ENCODE measurements around the gene ING5.

The ING5 gene

DNA sequence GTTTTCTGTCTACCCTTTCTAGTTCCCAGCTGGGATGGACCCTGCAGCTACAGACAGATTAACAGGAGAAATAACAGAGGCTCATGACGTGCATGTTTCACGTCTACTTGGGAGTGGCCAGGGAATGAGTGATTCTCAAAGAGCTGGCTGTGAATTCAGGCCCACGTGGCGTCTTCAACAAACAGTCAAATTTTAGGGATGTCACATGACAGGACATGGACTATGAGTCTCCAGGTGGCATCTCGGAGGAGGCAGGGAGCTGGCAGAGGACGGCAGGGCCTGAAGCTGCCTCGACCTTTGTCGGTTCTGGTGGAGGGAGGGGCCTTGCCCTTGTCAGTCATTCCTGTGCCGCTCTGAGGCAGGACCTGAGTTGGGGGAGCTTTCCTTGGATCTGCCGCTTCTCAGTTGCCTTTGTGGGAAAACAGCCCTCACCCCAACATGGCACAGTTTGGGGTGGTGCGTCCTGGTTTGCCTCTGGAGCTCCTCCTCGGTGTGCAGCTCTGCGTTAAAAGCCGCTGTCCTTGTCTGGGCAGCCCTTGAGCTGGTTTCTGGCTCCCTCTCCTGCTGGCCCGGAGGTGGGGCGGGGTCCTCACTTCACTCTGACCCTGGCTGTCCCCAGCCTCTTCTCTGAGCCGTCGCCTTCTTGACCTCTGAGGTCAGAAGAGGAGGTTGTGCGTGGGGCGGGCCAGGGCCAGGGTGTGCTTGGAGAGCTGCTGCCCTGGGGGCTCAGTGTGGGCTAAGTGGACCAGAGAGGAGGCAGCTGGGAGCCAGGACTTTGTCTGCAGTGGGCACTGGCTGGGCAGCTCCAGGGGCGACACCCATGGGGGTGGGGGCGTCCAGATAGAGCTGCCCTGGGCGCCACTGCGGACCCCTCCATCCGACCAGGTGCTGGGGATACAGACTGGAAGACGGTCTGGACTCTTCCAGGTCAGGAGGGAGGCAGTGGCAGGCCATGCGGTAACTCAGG is 62.7 kb downstream of the ING5 start:
- Histone ChIP-seq H3K9ac (ENCODE audit: low read length) (no peak overlapping the region), H3K4me3 (ENCODE audit: low read length) (no peak overlapping the region), H3K9me3 (ENCODE audit: control insufficient read depth, low read length) (no peaks in the 10 kb centered on the region), H3K27me3 (replicated peaks; ENCODE audit: control insufficient read depth, insufficient read depth, low read length) (no peaks in the 10 kb centered on the region), H3K36me3 (ENCODE audit: control insufficient read depth, insufficient read depth, low read length, severe bottlenecking) (peaks cover 19% of the 10 kb centered on the region), H3K4me1 (ENCODE audit: control insufficient read depth, insufficient read depth, low read length) (no peaks in the 10 kb centered on the region)
- DNase-seq (ENCODE audit: low read depth): no peak

DNA sequence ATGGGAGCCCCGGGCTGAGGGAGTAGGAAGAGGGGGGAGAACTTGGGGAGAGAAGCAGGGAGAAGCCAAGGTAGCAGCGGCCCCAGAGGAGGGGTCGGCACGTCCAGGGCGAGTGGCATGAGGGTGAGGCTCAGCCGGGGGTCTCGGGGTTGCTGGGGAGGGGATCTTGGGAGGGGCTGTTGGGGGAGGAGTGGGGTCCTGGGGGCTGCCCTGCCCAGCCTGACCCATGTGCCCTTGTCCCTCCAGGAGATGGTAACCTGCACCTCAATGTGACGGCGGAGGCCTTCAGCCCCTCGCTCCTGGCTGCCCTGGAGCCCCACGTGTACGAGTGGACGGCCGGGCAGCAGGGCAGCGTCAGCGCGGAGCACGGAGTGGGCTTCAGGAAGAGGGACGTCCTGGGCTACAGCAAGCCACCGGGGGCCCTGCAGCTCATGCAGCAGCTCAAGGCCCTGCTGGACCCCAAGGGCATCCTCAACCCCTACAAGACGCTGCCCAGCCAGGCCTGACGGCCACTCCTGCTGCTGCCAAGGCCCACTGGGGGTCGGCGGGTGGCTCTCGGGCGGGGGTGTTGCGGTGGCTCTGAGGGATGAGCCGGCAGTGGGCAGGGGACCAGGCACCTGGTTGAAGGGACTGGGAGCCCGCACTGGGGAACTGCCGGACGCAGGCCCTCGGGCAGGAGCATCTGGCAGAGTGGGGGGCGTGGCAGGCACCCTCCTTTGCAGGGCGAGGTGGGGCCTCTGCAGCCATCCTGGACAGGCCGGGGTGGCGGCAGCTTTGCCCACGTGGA is 65.8 kb downstream of the ING5 start:
- Histone ChIP-seq H3K4me1 (ENCODE audit: control insufficient read depth, insufficient read depth, low read length) (peaks cover 16% of the 10 kb centered on the region), H3K4me3 (ENCODE audit: low read length) (no peak overlapping the region), H3K36me3 (ENCODE audit: control insufficient read depth, insufficient read depth, low read length, severe bottlenecking) (peaks cover 6% of the 10 kb centered on the region), H3K9ac (ENCODE audit: low read length) (no peak overlapping the region), H3K9me3 (ENCODE audit: control insufficient read depth, low read length) (no peaks in the 10 kb centered on the region), H3K27me3 (replicated peaks; ENCODE audit: control insufficient read depth, insufficient read depth, low read length) (no peaks in the 10 kb centered on the region)
- no peak for DNase-seq (ENCODE audit: low read depth)

DNA sequence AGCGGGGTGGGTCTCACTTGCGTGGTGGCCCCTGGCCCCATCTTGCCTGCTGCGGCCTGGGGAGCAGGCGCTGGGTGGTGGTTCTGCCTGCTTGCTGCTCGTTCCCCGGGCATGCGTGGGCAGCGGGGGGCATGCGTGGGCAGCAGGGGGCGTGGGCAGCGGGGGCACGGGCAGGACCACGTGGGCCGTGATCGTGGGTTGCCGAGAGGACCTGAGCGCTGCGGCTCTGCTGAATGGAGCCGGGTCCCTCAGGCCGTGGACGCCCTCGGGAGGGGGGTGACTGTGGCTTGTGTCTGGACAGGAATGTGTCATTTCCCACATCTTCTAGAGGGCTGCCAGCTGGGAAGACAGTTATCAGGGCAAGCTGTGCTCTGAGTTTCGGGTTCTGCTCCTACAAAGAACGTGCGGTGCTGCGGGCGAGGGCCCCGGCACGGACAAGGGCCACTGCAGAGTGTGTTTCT is 66.4 kb downstream of the ING5 start:
- no peak overlapping the region for H3K4me3 ChIP-seq (ENCODE audit: low read length)
- no peak for DNase-seq (ENCODE audit: low read depth)
- no peaks in the 10 kb centered on the region for H3K27me3 ChIP-seq (replicated peaks; ENCODE audit: control insufficient read depth, insufficient read depth, low read length)
- H3K4me1 ChIP-seq (ENCODE audit: control insufficient read depth, insufficient read depth, low read length): peaks cover 16% of the 10 kb centered on the region
- no peak overlapping the region for H3K9ac ChIP-seq (ENCODE audit: low read length)
- no peaks in the 10 kb centered on the region for H3K9me3 ChIP-seq (ENCODE audit: control insufficient read depth, low read length)
- peaks cover 3% of the 10 kb centered on the region for H3K36me3 ChIP-seq (ENCODE audit: control insufficient read depth, insufficient read depth, low read length, severe bottlenecking)

DNA sequence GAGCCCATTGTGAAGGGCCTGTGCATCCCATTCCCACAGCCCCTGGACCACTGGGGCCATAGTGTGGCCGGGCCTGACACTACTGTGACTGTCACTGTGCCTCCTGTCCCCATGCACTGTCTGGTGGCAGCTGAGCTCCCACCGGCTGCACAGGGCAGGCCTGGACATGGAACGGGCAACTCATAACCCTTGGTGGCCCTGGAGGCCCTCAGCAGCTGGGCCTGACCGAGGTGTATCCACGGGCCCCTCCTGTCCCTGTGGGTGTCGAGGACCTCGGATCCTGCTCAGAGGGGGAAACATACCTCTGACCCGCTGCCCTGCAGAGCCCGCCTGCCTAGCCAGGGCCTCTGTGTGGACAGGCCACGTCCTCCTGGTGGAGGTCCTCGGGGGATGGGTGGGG is 67.0 kb downstream of the ING5 start:
- H3K9ac ChIP-seq (ENCODE audit: low read length): no peak overlapping the region
- no peak overlapping the region for H3K4me3 ChIP-seq (ENCODE audit: low read length)
- no peak for DNase-seq (ENCODE audit: low read depth)
- H3K36me3 ChIP-seq (ENCODE audit: control insufficient read depth, insufficient read depth, low read length, severe bottlenecking): no peaks in the 10 kb centered on the region
- H3K9me3 ChIP-seq (ENCODE audit: control insufficient read depth, low read length): no peaks in the 10 kb centered on the region
- no peaks in the 10 kb centered on the region for H3K27me3 ChIP-seq (replicated peaks; ENCODE audit: control insufficient read depth, insufficient read depth, low read length)
- H3K4me1 ChIP-seq (ENCODE audit: control insufficient read depth, insufficient read depth, low read length): peaks cover 16% of the 10 kb centered on the region

DNA sequence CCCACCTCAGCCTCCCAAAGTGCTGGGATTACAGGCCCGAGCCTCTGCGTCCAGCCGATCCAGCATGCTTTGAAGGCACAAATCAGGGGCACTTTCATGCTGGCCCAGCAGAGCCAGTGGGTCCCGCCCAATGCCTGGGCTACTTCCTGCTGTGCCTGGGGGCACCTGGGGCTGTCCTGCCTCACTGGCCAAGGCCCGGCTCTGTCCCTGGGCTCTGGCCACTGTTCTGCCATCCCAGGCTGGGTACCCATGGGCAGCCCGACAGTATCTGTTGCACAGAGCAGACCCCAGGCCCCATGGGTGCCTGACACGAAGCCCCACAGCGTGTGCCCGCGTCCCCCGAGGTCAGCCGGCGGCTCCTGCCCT is 68.0 kb downstream of the ING5 start:
- no peak overlapping the region for H3K9ac ChIP-seq (ENCODE audit: low read length)
- H3K4me3 ChIP-seq (ENCODE audit: low read length): no peak overlapping the region
- no peaks in the 10 kb centered on the region for H3K36me3 ChIP-seq (ENCODE audit: control insufficient read depth, insufficient read depth, low read length, severe bottlenecking)
- H3K4me1 ChIP-seq (ENCODE audit: control insufficient read depth, insufficient read depth, low read length): peaks cover 19% of the 10 kb centered on the region
- no peaks in the 10 kb centered on the region for H3K27me3 ChIP-seq (replicated peaks; ENCODE audit: control insufficient read depth, insufficient read depth, low read length)
- DNase-seq (ENCODE audit: low read depth): no peak
- no peaks in the 10 kb centered on the region for H3K9me3 ChIP-seq (ENCODE audit: control insufficient read depth, low read length)

DNA sequence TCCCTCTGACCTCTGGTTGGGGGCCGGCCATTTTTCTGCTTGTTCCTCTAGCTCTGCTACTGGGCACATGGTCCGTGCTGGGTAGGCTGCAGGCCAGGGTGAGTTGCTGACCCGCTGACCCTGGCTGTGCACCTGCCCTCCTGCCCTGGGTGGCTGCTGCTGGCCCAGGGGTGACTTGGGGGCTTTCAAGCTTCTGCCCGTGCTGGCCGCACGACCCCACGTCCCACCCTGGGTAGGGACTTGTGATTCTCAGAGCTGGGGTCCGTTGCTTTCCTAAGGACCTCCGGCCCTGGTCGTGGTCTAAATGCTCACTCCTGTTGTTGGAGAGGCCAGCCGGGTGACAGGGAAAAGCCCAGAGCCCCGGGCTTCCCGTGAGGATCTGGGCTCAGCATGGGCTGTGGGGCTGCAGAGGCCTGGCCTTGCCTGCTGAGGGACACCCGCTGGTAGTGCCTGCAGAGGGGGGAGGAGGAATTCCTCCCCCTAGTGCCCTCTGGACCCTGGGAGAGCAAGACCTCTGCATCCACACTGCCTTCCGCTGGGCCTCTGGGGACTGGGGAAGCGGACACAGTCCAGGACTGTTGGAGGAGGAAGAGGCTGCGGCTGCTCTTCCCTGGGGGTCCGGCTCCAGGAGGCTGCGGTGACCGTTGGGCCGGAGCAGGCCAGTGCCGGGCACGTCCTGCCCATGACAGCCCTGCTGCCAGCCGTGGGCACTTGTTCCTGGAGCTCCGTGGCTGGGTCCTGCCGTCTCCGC is 68.5 kb downstream of the ING5 start:
- DNase-seq (ENCODE audit: low read depth): no peak
- Histone ChIP-seq H3K9ac (ENCODE audit: low read length) (no peak overlapping the region), H3K36me3 (ENCODE audit: control insufficient read depth, insufficient read depth, low read length, severe bottlenecking) (no peaks in the 10 kb centered on the region), H3K4me3 (ENCODE audit: low read length) (no peak overlapping the region), H3K9me3 (ENCODE audit: control insufficient read depth, low read length) (no peaks in the 10 kb centered on the region), H3K27me3 (replicated peaks; ENCODE audit: control insufficient read depth, insufficient read depth, low read length) (no peaks in the 10 kb centered on the region), H3K4me1 (ENCODE audit: control insufficient read depth, insufficient read depth, low read length) (peaks cover 24% of the 10 kb centered on the region)

DNA sequence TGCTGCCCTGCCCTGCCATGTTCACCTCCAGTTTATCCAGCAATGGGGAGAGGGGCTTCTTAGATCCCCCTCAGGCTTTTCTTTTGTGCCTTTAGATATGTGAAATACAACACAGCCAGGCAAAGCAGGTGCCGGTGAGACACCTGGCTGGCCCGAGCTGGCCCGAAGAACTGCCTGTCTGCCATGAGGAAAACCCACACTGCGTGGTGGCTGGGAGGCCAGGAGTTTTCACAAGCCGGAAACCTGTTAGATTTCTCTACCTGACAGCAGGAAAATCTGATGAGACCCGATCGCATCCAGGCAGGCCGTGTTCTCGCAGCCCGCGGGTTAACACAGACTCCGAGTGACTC is 69.1 kb downstream of the ING5 start:
- peak overlapping the region; percentile 72 for H3K9ac ChIP-seq (ENCODE audit: low read length)

DNA sequence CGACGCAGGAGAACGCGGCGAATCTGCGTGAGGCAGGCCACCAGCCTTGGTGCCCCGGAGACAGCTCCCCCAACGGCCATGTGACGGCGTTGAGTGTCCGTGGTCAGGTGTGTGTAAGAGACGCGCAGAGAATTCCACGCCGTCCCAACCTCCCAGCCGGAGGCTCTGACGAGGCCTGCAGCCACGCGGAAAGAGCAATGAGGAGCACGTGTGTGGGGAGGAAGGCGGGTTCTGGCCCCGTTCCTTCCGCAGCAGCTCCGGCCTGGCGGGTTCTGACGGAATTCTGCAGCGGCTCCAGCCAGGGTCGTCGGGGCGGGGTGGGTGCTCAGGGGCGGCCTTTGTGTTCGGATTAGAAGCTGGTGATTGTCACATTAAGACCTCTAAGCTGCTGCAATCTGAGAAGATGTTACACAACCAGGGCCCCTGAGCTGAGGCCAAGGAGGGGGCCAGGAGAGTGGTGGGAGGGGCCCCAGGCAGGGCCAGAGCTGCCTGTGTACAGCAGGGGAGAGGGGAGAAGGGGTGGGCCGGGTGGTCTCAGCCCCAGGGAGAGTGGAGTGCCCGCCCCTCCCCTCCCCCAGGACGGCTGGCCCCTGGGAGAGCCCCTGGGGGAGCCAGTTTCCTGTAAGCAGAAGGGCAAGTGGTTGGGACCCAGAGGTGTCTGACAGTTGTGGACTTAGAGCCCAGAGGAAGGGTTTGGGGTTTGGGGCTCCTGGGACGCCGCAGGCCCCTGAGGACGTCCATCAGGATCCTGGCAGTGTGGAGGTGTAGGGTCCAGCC is 69.6 kb downstream of the ING5 start:
- Histone ChIP-seq H3K27me3 (replicated peaks; ENCODE audit: control insufficient read depth, insufficient read depth, low read length) (no peaks in the 10 kb centered on the region), H3K9ac (ENCODE audit: low read length) (peak overlapping the region; percentile 72)
- DNase-seq (ENCODE audit: low read depth): peak; percentile 74

More for the DNA sequence above, 69.1 kb downstream of the ING5 start:
- Histone ChIP-seq H3K9me3 (ENCODE audit: control insufficient read depth, low read length) (no peaks in the 10 kb centered on the region), H3K27me3 (replicated peaks; ENCODE audit: control insufficient read depth, insufficient read depth, low read length) (no peaks in the 10 kb centered on the region), H3K4me3 (ENCODE audit: low read length) (no peak overlapping the region), H3K36me3 (ENCODE audit: control insufficient read depth, insufficient read depth, low read length, severe bottlenecking) (no peaks in the 10 kb centered on the region), H3K4me1 (ENCODE audit: control insufficient read depth, insufficient read depth, low read length) (peaks cover 24% of the 10 kb centered on the region)
- DNase-seq (ENCODE audit: low read depth): no peak

DNA sequence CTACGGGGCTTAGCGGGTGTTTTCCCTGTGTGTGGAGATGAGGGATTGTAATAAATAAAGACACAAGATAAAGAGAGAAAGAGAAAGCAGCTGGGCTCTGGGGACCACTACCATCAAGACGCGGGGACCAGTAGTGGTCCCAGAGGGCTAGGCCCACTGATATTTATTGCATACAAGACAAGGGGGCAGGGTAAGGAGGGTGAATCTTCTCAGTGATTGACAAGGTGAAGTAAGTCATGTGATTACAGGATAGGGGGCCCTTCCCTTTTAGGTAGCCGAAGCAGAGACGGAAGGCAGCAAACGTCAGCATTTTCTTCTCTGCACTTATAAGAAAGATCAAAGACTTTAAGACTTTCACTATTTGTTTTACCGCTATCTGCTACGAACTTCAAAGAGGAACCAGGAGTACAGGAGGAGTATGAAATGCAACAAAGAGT is 70.2 kb downstream of the ING5 start:
- H3K27me3 ChIP-seq (replicated peaks; ENCODE audit: control insufficient read depth, insufficient read depth, low read length): no peaks in the 10 kb centered on the region
- peak overlapping the region; percentile 72 for H3K9ac ChIP-seq (ENCODE audit: low read length)
- no peak overlapping the region for H3K4me3 ChIP-seq (ENCODE audit: low read length)
- H3K9me3 ChIP-seq (ENCODE audit: control insufficient read depth, low read length): no peaks in the 10 kb centered on the region
- no peaks in the 10 kb centered on the region for H3K36me3 ChIP-seq (ENCODE audit: control insufficient read depth, insufficient read depth, low read length, severe bottlenecking)
- peaks cover 24% of the 10 kb centered on the region for H3K4me1 ChIP-seq (ENCODE audit: control insufficient read depth, insufficient read depth, low read length)
- DNase-seq (ENCODE audit: low read depth): no peak

More for the DNA sequence above, 69.6 kb downstream of the ING5 start:
- H3K36me3 ChIP-seq (ENCODE audit: control insufficient read depth, insufficient read depth, low read length, severe bottlenecking): no peaks in the 10 kb centered on the region
- no peak overlapping the region for H3K4me3 ChIP-seq (ENCODE audit: low read length)
- peaks cover 24% of the 10 kb centered on the region for H3K4me1 ChIP-seq (ENCODE audit: control insufficient read depth, insufficient read depth, low read length)
- no peaks in the 10 kb centered on the region for H3K9me3 ChIP-seq (ENCODE audit: control insufficient read depth, low read length)

DNA sequence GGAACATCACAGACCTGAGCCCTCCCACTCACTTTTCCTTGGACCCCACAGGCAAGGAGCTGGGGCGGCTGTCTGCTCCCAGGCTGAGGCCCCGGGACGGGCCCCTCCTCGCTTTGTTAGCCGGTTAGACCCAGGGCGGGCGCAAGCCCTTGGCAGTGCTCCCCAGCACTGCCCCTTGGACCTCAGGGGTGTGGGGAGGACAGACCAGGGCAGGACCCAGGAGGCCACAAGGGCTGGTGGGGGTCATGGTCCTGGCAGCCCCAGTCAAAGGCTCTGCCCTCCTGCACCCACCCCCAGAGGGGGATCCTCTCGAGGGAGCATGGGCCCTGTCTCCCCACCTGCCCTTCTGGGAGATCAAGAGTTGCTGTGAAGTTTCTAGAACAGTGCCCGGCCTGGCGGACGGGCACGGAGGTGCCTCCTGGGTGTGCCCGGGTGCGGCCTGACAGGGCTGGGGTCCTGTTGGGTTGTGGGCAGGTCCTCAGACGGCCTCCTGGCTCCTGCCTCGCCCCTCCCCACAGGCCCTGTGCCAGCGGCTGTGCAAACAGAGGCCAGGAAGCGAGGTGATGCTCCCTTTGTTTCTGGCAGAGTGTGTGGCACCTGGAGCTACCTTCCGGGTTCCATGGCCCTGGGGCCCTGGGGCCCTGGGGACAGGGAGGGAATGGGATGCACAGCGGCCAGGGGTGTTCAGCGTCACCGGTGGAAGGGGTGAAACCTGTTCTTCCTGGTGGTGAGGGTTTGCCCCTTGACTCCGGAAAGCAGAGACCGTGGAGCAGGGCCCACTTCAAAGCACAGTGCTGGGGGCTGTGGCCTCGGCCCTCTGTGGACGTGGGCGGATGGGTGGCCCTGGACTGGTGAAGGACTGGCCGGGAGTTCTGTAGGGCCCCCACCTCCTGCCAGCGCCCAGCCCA is 71.9 kb downstream of the ING5 start:
- Histone ChIP-seq H3K4me1 (ENCODE audit: control insufficient read depth, insufficient read depth, low read length) (peaks cover 24% of the 10 kb centered on the region), H3K27me3 (replicated peaks; ENCODE audit: control insufficient read depth, insufficient read depth, low read length) (no peaks in the 10 kb centered on the region), H3K4me3 (ENCODE audit: low read length) (no peak overlapping the region), H3K9ac (ENCODE audit: low read length) (no peak overlapping the region), H3K36me3 (ENCODE audit: control insufficient read depth, insufficient read depth, low read length, severe bottlenecking) (no peaks in the 10 kb centered on the region), H3K9me3 (ENCODE audit: control insufficient read depth, low read length) (no peaks in the 10 kb centered on the region)
- DNase-seq (ENCODE audit: low read depth): no peak
